A204.1 (cell line): ENCODE measurements around the gene KDM5A.
"Not testable (repeated sequence)": the region's sequence is repeated elsewhere in the genome, so short reads cannot be mapped to it uniquely, and the experiment has no call there.

Source experiments
- FAIRE-seq: peaks from 2 replicates; lab custom pipeline; 2012; peaks lifted over from hg19 to GRCh38; lab: Jason Lieb, UNC

The KDM5A gene

DNA sequence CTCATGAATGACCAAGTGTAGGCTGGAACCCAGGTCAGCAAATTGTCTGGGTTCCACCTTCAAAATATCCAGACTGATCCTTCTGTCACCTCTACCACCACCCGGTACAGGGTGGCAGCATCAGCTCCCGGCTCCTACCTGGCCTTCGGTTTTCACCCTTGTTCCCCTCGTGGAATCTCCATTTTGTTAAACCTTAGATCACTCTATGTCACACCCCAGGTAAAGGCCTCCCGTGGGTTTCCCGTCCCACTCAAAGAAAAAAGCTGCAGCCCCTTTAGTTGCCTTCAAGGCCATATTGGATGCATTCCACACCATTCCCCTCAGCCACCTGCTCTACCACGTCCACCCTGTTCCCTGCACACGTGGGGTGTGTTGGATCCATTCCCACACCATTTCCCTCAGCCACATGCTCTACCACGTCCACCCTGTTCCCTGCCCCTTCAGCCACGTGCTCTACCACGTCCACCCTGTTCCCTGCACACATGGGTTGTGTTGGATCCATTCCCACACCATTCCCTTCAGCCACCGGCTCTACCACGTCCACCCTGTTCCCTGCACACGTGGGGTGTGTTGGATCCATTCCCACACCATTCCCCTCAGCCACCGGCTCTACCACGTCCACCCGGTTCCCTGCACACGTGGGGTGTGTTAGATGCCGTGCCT is 150.3 kb downstream of the KDM5A start:
- FAIRE-seq: no peak

DNA sequence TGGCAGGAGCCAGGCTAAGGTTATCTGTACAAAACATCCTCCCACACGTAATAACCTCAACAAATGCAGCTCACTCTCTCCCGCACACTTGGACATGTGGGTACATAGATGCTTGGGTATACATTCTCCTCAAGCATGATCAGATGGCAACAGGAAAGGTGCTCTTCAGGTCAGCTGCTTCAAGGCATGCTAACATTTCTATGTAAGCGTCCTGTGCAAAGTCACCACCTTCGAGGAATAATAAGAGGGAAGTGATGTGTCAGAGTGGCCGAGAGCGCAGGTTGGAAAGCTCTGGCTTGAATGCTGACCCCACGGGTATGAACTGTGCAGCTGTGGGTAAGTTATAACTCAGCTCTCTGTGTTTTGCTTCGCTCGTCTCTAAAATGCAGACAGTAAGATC is 151.0 kb downstream of the KDM5A start:
- FAIRE-seq: no peak

DNA sequence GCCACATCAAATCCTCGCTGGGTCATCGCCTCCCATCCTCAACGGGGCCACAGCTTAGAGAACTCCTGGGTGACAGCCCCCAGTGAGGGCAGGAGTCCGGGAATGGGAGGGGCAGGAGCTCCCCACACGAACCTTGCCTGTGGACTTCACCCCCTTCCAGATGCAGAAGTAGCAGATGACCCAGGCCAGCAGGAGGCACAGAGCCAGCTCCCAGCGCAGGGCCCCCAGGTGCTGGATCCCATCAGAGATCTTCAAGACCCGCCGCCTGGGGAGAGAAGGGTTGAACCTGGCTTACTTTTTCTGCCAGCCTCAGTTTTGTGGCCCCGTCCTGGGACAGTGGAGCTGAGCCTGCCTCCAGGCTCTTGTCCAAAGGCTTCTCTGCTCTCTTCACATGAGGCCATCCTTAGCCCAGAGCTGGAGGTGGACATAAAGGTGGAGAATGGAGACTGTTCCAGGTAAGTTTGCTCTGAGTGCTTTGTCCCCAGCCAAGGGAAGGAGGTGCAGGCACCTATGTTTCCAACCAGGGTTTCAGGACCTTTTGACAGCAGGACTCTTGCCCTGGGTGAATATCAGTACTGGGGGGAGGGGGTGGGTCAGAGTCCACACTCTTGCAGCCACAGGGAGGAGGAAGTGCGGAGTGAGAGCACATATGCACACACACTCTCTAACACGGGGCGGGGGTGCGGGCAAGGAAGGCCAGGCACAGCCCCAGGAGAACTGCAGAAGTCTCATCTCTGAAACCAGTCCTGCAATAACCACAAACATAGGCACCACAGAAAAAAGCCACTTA is 151.9 kb downstream of the KDM5A start:
- no peak for FAIRE-seq

GRCh38 chr12:236445-236844 is 152.7 kb downstream of the KDM5A start:
- FAIRE-seq: no peak

- FAIRE-seq: not testable (repeated sequence)
Observed at GRCh38 chr12:235967-236366, 153.2 kb downstream of the KDM5A start.

DNA sequence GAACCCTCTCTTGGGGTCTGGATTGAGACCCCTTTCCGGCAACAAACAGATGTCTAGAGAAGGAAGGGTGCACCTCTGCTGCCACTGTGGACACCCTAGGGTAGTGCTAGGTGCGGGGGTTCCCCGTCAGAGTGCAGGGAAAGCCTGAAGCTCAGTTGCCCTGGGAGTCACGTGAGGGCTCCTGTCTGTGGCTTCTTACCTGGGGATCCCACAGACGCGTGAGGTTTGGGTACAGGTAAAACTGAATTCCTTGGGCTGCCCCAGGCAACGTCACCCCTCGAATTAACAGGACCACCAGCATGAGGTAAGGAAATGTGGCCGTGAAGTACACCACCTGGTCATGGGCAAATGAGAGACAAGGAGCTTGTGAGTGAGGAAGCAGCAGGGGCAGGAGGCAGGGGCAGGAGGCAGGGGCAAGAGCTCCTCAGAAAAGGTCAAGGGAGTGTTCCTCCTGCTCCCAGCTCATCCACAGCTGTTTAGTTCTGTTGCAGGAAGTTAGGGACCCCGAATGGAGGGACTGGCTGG is 154.2 kb downstream of the KDM5A start:
- no peak for FAIRE-seq

DNA sequence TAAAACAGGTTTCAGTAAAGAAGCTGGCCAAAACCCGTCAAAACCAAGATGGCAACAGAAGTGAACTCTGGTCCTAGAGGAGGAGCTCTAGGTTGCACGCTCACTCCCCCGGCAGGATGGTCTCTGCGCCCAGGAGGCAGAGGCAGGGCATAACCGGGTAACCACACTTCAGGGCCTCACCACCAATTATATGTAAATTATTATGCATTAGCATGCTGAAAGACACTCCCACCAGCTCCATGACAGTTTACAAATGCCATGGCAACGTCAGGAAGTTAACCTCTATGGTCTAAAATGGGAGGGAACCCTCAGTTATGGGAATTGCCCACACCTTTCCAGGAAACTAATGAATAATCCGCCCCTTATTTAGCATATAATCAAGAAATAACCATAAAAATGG is 155.1 kb downstream of the KDM5A start:
- FAIRE-seq: no peak

GRCh38 chr12:233615-233968 is 155.5 kb downstream of the KDM5A start:
- FAIRE-seq: no peak

DNA sequence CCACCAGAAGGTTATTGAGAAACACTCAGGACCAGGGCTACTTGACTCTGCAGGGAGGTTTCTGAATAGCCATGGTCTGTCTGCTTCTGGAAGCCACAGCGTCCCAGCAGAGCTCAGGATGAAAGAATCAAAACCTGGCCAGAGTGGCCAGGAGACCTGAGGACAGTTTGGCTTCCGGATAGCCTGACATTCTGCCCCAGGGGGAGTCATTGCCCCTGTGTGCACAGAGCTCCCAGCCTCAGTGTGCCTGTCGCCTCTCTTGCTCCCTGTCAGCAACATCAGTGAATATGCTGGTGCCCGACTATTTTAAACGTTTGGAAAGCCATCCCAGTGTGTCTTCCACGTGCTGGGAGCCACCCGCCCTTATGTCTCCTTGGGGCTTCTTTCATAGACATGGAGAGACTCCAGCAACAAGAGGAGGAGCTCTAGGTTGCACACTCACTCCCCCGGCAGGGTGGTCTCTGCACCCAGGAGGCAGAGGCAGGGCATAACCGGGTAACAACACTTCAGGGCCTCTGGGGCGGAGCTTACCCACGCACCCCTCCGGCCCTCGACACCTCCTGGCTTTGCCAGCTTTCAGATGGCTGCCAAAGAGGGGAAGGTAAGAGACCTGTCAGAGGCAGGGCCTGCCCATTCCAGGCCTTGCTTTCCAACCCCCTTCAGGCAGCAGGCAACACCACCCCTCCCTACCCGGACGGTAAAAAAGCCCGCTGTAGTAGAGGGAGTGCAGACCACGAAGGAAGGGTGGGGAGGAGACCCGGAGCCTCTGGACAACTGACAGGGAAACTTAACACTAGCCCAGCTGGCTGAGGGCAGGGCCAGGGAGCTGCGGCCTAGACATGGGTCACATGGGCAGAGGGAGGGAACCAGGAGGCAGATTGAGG is 156.1 kb downstream of the KDM5A start:
- FAIRE-seq: no peak

GRCh38 chr12:230925-231671 is 158.0 kb downstream of the KDM5A start:
- FAIRE-seq: no peak
